ENCODE data around the gene TLR8.

DNA sequence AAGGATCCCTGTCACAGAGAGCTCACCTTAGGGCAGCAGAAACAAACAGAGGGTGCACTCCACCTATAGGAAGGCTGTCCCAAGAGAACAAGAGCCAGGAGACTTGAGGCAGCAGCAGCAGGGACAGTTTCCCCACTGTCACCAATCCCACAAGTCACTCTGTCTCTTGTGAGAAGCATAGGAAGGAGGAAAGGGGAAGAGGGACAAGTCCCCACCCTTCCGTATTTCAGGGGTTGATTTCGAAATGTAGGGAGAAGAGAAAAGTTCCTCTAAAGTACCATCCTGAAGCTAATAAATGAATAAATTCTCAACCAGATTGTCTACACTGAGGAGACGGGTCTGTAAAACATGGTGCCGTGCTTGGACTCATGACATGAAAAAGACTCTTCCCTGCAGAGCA lies 9.5 kb upstream of the TLR8 start:
- TF ChIP-seq CTCF (conservative IDR thresholded peaks at IDR 0.05; ENCODE audit: low read length) (no peak), EZH2phosphoT487 (IDR thresholded peaks at IDR 0.05; ENCODE audit: borderline replicate concordance, low read depth, low read length) (no peak)

All from OCI-LY7 (cell line).